Activated CD4-positive, CD25-positive, alpha-beta regulatory T cell treated with anti-CD3 and anti-CD28 coated beads, Interleukin-2, amount 50 U/mL, for 24 hours (primary cell): ENCODE measurements around the gene COA7.
"Not testable (repeated sequence)": the region's sequence is repeated elsewhere in the genome, so short reads cannot be mapped to it uniquely, and the experiment has no call there.

ENCODE experiments used
- ATAC-seq, 2 donors: fragments of 150-1000 bp; cut with Tn5 transposase; one replicate each; pipeline ENCODE4 v1.10.0; 2021; ENCODE audit warnings: mild to moderate bottlenecking in 1 of 2, moderate library complexity in 1 of 2

The COA7 gene

GRCh38 chr1:52702886-52703787 is 5.0 kb upstream of the COA7 start:
- ATAC-seq: peak; percentile 95 to 96

GRCh38 chr1:52695627-52696026 is 2.5 kb downstream of the COA7 start:
- ATAC-seq: no peak

GRCh38 chr1:52693843-52694242 is 4.3 kb downstream of the COA7 start:
- no peak for ATAC-seq

GRCh38 chr1:52693351-52693750 is 4.8 kb downstream of the COA7 start:
- ATAC-seq: not testable (repeated sequence)

GRCh38 chr1:52692697-52693096 is 5.5 kb downstream of the COA7 start:
- ATAC-seq: no peak

GRCh38 chr1:52691821-52692220 is 6.3 kb downstream of the COA7 start:
- no peak for ATAC-seq

GRCh38 chr1:52686830-52687229 is 11.3 kb downstream of the COA7 start:
- no peak for ATAC-seq

- ATAC-seq: peak; percentile 80 to 85
Measured at GRCh38 chr1:52686261-52686751, 11.8 kb downstream of the COA7 start.

GRCh38 chr1:52684545-52684944 is 13.6 kb downstream of the COA7 start:
- ATAC-seq: no peak

GRCh38 chr1:52683367-52683940 is 14.7 kb downstream of the COA7 start:
- peak; percentile 45 to 55 for ATAC-seq

GRCh38 chr1:52681136-52681535 is 17.0 kb downstream of the COA7 start:
- no peak for ATAC-seq

- ATAC-seq: no peak
Measured at GRCh38 chr1:52680353-52680752, 17.8 kb downstream of the COA7 start.

- no peak for ATAC-seq
Measured at GRCh38 chr1:52679498-52679897, 18.6 kb downstream of the COA7 start.

- no peak for ATAC-seq
Measured at GRCh38 chr1:52679048-52679447, 19.1 kb downstream of the COA7 start.

GRCh38 chr1:52677076-52677806 is 20.9 kb downstream of the COA7 start:
- ATAC-seq: no peak

GRCh38 chr1:52676249-52676903 is 21.8 kb downstream of the COA7 start:
- ATAC-seq: no peak

GRCh38 chr1:52674497-52675384 is 23.4 kb downstream of the COA7 start:
- peak in 1 of 2 donors; percentile 38 for ATAC-seq

GRCh38 chr1:52673513-52673912 is 24.6 kb downstream of the COA7 start:
- ATAC-seq: no peak

GRCh38 chr1:52672946-52673345 is 25.2 kb downstream of the COA7 start:
- no peak for ATAC-seq

GRCh38 chr1:52670604-52671003 is 27.5 kb downstream of the COA7 start:
- no peak for ATAC-seq

GRCh38 chr1:52669696-52670095 is 28.5 kb downstream of the COA7 start:
- ATAC-seq: no peak

- ATAC-seq: no peak
Measured at GRCh38 chr1:52668711-52669110, 29.4 kb downstream of the COA7 start.
